ENCODE results near the gene ARMC3.

DNA sequence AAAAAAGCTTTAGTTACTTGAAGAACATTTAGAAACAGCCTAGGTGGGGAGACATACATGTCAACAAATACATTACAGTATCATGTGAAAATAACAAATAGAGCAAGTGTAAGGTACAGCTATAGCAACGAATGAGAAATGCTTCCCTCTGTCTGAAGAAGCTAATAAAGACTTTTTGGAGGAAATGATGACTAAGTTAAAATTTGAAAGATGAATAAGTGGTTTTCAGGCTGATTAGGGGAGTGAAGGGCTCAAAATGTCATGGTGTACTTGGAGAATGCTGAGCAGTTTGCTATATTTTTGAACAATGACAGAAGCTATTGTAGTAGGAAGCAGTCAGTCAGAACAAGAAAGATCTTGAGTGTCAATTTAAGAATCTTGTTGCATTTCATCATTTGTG, 2.8 kb upstream of the ARMC3 start:
- no peak for TF ChIP-seq POLR2A (IDR thresholded peaks at IDR 0.05)
- TF ChIP-seq, protein P1, sequence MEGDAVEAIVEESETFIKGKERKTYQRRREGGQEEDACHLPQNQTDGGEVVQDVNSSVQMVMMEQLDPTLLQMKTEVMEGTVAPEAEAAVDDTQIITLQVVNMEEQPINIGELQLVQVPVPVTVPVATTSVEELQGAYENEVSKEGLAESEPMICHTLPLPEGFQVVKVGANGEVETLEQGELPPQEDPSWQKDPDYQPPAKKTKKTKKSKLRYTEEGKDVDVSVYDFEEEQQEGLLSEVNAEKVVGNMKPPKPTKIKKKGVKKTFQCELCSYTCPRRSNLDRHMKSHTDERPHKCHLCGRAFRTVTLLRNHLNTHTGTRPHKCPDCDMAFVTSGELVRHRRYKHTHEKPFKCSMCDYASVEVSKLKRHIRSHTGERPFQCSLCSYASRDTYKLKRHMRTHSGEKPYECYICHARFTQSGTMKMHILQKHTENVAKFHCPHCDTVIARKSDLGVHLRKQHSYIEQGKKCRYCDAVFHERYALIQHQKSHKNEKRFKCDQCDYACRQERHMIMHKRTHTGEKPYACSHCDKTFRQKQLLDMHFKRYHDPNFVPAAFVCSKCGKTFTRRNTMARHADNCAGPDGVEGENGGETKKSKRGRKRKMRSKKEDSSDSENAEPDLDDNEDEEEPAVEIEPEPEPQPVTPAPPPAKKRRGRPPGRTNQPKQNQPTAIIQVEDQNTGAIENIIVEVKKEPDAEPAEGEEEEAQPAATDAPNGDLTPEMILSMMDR (IDR thresholded peaks at IDR 0.05): no peak

Measured in breast epithelium (tissue), 3 donors.